Measurements from ENCODE around the gene RANBP9.

DNA sequence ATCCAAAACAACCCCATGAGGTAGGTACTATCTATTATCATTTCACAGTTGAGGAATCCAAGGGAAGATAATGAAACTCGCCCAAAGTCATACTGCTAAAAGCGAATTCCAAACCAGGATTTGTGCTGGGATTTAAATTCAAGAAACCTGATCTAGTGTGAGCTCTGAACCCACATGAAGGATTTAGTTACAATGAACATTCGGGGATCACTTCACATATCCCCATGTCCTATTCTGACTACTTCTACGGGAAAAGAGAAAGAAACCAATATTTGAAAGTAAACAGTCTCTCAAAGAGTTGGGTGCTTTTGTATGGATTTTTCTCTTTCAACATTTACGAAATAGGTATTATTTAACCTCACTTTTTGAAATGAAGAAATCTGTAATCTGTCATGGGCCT, 12.9 kb downstream of the RANBP9 start:
- TF ChIP-seq CTCF (conservative IDR thresholded peaks at IDR 0.05), result no peak
- TF ChIP-seq ZFX (IDR thresholded peaks at IDR 0.05), result no peak

All from C4-2B (cell line).